ENCODE measurements around the gene HOXB13. TPM values are rescaled to one million over a fixed set of nuclear protein-coding genes. Genes with fewer than 3 reads are reported as not detected.

Gene HOXB13
- total and polyA plus RNA-seq, 2 of the 13 experiments (the other 11 are each of a cell fraction or from before 2014, with no cell fraction given): not detected

- no peak for FAIRE-seq
Observed at GRCh38 chr17:48776602-48777001, 48.1 kb upstream of the HOXB13 start.

DNA sequence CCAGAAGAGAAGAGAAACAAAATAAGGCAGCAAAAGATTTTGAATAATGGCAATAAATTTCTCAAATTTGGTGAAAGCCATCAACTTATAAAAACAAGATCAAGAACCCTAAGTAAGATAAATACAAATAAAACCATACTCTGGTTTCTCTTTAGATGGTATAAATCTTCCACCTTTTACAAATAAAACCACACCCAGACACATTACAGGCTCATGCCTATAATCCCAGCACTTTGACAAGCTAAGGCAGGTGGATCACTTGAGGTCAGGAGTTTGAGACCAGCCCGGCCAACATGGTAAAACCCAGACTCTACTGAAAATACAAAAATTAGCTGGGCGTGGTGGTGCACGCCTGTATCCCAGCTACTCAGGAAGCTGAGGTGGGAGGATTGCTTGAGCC is 44.7 kb upstream of the HOXB13 start:
- no TSS peak for BruUV-seq (replicated peaks)
- Histone ChIP-seq H3K36me3 (replicated peaks in 1 of 2; ENCODE audit: control insufficient read depth in 1 of 2, insufficient read depth in 2 of 2, low read length in 2 of 2) (no peaks in the 10 kb centered on the region), H3K9ac (ENCODE audit: insufficient read depth, low read depth, low read length) (no peak overlapping the region), H3K4me2 (ENCODE audit: low read depth, low read length) (no peak overlapping the region), H3K9me3 (ENCODE audit: low read length) (no peaks in the 10 kb centered on the region; the same call in 1 of the 2 replicates), H2AFZ (ENCODE audit: low read length) (no peak overlapping the region), H3K79me2 (ENCODE audit: insufficient read depth, low read length) (no peaks in the 10 kb centered on the region), H3K27me3 (ENCODE audit: control insufficient read depth in 1 of 2, insufficient read depth in 2 of 2, low read length in 2 of 2) (0 out of 5 replicates have a peak, but pooled peaks cover 0 to 4% of the 10 kb centered on the region in 2 experiments), H4K20me1 (ENCODE audit: insufficient read depth, low read length) (no peaks in the 10 kb centered on the region), H3K4me1 (ENCODE audit: insufficient read depth, low read length) (no peaks in the 10 kb centered on the region), H3K4me3 (replicated peaks in 1 of 3; ENCODE audit: insufficient read depth in 1 of 3, low read depth in 2 of 3, low read length in 3 of 3) (no peak overlapping the region), H3K27ac (ENCODE audit: extremely low read length, insufficient read depth, low read length) (no peak overlapping the region)
- no peak for ATAC-seq
- in situ Hi-C loops (cut with HindIII; ENCODE audit: extremely low pct_ligation_motif_present, low pct_unique_long_range_greater_than_20kb) (no loop called here), intact Hi-C loops (cut with micrococcal nuclease; ENCODE audit: unreplicated experiment) (no loop called here)
- ChIA-PET POLR2A (no interaction called here), CTCF (ENCODE audit: low intra/inter-chr PET ratio, low total read pairs) (no interaction called here)
- WGBS (ENCODE audit: low lambda C conversion rate): 86% methylated on average over 3 of the region's 3 CpGs
- FAIRE-seq: no peak
- no peak for DNase-seq (ENCODE audit: low spot score)
- no peak for TF ChIP-seq BORCS8-MEF2B (CRISPR knock-in tag; IDR thresholded peaks at IDR 0.05)
- no peak for TF ChIP-seq ARNT (IDR thresholded peaks at IDR 0.05)
- no peak for TF ChIP-seq ZFP36L1 (CRISPR knock-in tag; IDR thresholded peaks at IDR 0.05)
- no peak for TF ChIP-seq HNRNPL (IDR thresholded peaks at IDR 0.05; ENCODE audit: low read depth, low read length)
- TF ChIP-seq ZNF709 (CRISPR knock-in tag; IDR thresholded peaks at IDR 0.05): no peak
- no peak for TF ChIP-seq HMGXB3 (CRISPR knock-in tag; IDR thresholded peaks at IDR 0.05; ENCODE audit: borderline replicate concordance)
- no peak for TF ChIP-seq ZNF83 (CRISPR knock-in tag; IDR thresholded peaks at IDR 0.05; ENCODE audit: borderline replicate concordance)
- no peak for TF ChIP-seq NFE2 (CRISPR knock-in tag; IDR thresholded peaks at IDR 0.05)
- TF ChIP-seq RBFOX2 (IDR thresholded peaks at IDR 0.05; ENCODE audit: low read depth, low read length): no peak

More at GRCh38 chr17:48776602-48777001, 48.1 kb upstream of the HOXB13 start:
- H3K27me3 ChIP-seq (ENCODE audit: control insufficient read depth in 1 of 2, insufficient read depth in 2 of 2, low read length in 2 of 2): no peaks in the 10 kb centered on the region
- H3K9me3 ChIP-seq (ENCODE audit: low read length): no peaks in the 10 kb centered on the region; the same call in 1 of the 2 replicates
- H4K20me1 ChIP-seq (ENCODE audit: insufficient read depth, low read length): no peaks in the 10 kb centered on the region
- ATAC-seq: no peak
- H3K36me3 ChIP-seq (replicated peaks in 1 of 2; ENCODE audit: control insufficient read depth in 1 of 2, insufficient read depth in 2 of 2, low read length in 2 of 2): no peaks in the 10 kb centered on the region
- H3K9ac ChIP-seq (ENCODE audit: insufficient read depth, low read depth, low read length): no peak overlapping the region
- POLR2A ChIA-PET: no interaction called here
- H3K4me2 ChIP-seq (ENCODE audit: low read depth, low read length): no peak overlapping the region
- in situ Hi-C loops (cut with HindIII; ENCODE audit: extremely low pct_ligation_motif_present, low pct_unique_long_range_greater_than_20kb): no loop called here
- DNase-seq (ENCODE audit: low spot score): no peak
- CTCF ChIA-PET (ENCODE audit: low intra/inter-chr PET ratio, low total read pairs): no interaction called here
- no peaks in the 10 kb centered on the region for H3K79me2 ChIP-seq (ENCODE audit: insufficient read depth, low read length)
- H3K4me3 ChIP-seq (replicated peaks in 1 of 3; ENCODE audit: insufficient read depth in 1 of 3, low read depth in 2 of 3, low read length in 3 of 3): no peak overlapping the region
- TF ChIP-seq MAFK (conservative IDR thresholded peaks at IDR 0.05 in 1 of 2, IDR thresholded peaks at IDR 0.05 in 1 of 2; ENCODE audit: low read length in 2 of 2): peak; percentile 82 to 91
- no peak for TF ChIP-seq ZNF30 (CRISPR knock-in tag; IDR thresholded peaks at IDR 0.05)
- no peak for TF ChIP-seq ZNF556 (CRISPR knock-in tag; IDR thresholded peaks at IDR 0.05; ENCODE audit: borderline replicate concordance)
- TF ChIP-seq MAFF (IDR thresholded peaks at IDR 0.05; ENCODE audit: low read depth, low read length): peak; percentile 84
- no peaks in the 10 kb centered on the region for H3K4me1 ChIP-seq (ENCODE audit: insufficient read depth, low read length)
- no TSS peak for BruUV-seq (replicated peaks)
- intact Hi-C loops (cut with micrococcal nuclease; ENCODE audit: unreplicated experiment): no loop called here
- no peak overlapping the region for H2AFZ ChIP-seq (ENCODE audit: low read length)
- no peak overlapping the region for H3K27ac ChIP-seq (ENCODE audit: extremely low read length, insufficient read depth, low read length)

Measured in HepG2 (cell line).